ENCODE results near the gene USP5.

USP5 gene

DNA sequence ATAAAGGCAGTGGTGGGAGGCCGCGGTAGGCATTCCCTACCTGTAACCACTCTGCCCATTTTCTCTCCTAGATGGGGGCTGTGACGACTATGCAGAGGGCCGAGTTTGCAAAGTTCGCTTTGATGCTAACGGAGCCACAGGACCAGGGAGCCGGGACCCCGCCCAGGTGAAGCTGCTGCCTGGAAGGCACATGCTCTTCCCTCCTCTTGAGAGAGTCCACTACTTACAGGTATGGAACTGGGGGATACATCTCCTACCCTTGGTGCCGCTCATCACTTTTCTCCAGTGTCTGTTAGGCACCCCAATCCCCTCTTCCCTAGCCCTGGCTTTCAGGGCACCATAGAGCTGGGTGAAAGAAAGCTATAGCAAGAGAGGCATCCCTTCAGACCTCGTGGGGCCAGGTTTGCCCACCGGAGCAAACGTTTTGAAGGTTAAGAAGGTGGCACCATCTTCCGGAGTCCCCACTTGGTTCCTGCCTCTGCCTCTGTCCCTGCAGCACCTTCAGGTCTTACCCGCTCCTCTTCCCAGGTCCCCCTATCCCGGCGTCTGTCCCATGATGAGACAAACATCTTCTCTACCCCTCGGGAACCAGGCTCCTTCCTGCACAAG, 25.7 kb upstream of the USP5 start:
- DNase-seq: no peak

GRCh38 chr12:6826734-6827436, 25.1 kb upstream of the USP5 start:
- no peak for DNase-seq

DNA sequence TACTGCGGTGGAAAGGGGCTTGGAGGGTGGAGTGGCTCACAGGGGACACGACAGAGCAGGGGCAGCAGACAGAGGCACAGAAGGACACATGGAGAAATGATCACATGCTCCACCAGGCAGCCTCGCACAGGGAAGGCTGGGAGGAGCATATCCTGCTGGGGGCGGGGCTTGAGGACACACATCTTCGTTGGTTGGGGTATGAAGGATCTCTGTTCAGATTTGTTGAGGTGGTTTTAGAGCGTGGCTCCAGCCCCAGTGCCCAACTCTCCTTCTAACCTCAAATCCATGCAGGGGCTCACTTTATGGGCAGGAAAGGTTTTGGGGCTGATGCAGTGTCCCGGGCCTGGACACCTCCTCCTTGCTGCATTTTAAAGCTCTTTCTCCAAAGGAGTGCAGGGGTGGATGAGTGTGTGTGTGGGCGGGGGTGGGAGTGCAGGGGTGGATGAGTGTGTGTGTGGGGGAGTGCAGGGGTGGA, 24.5 kb upstream of the USP5 start:
- DNase-seq: peak; percentile 92

GRCh38 chr12:6827982-6828780, 23.8 kb upstream of the USP5 start, which contains the start of gene P3H3:
Gene P3H3, plus strand, starts transcription at chr12:6828407. Its CDS starts 34 bp downstream, at chr12:6828441.
- DNase-seq: peak; percentile 79

DNA sequence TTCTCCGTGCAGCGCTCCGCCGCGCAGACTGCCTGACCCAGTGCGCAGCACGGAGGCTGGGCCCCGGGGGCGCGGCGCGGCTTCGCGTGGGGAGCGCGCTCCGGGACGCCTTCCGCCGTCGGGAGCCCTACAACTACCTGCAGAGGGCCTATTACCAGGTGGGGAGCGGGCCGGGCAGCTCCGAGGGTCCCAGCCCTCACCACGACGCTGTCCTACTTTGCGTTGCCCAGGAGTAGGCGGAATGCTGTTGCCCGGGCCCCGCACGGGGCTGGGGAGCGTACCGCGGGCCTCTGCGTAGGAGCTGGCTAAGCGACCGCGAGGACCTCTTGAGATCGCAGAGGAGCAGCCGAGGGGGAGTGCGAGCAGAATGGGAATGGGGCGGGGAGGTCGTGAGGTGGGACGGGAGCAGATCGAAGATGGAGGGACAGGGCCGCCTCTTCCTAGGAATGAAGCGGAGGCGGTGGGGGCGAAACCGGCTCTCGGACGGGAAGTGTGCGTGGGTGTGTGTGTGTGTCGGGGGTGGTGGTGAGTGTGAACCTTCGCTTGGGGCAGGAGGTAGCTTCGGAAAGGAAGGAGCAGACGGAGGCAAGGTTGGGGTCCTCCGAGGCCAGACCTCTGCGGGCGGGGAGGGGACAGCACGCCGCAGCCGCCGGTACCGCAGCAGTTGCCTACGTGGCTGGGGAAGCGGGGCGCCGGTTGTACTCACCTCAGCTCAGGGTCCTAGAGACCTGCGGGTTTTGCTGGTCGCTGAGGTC, 23.0 kb upstream of the USP5 start:
- peak; percentile 76 for DNase-seq

- no peak for DNase-seq
Measured at GRCh38 chr12:6829536-6830220, 22.3 kb upstream of the USP5 start.

DNA sequence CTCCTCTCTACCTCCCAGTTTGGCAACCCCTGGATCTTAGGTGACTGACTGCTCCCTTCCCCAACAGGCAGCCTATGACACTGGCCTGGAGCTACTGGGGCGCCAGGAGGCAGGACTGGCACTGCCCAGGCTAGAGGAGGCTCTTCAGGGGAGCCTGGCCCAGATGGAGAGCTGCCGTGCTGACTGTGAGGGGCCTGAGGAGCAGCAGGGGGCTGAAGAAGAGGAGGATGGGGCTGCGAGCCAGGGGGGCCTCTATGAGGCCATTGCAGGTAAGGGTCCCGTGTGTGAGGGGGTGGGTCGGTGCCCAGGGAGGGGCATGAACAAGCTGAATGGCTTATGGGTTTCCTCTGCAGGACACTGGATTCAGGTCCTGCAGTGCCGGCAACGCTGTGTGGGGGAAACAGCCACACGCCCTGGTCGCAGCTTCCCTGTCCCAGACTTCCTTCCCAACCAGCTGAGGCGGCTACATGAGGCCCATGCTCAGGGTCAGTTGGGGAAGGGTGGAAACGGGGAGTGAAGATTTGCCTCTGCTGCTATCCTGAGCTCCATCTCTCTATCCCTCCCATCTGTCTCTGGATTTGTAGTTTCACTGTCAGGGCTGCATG, 21.6 kb upstream of the USP5 start:
- DNase-seq: no peak

DNA sequence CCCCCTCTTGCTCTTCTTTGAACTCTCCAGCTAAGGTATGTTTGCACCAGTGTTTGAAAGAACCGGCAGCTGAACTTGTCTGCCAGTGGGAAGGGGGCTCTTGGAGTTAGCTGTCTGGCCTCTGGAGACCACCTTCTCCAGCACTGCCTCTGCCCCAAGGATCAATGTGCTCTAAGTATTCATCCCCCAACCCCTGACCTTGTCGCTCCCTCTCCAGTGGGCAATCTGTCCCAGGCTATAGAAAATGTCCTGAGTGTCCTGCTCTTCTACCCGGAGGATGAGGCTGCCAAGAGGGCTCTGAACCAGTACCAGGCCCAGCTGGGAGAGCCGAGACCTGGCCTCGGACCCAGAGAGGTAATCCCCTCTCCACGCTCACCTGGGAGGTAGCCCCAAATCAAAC, 21.0 kb upstream of the USP5 start:
- no peak for DNase-seq

GRCh38 chr12:6831450-6831995, 20.4 kb upstream of the USP5 start:
- DNase-seq: no peak

DNA sequence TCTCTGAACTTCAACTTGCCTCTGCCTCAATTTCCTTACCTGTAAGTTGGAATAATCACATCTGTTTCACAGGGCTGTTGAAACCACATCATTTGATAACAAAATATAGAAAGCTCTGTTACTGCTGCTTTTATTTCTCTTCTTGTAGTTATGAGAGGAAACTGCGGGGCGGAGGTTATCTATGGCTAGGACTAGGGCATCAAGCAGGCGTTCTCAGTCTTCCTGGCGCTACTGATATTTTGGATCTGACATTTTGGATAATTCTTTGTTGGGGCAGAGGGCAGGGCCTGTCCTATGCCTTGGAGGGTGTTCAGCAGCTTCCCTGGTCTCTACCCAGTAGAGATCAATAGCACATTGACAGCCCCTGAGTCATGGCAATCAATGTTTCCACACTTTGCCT, 19.8 kb upstream of the USP5 start:
- DNase-seq: no peak

- DNase-seq: no peak
Measured at GRCh38 chr12:6833189-6833890, 18.6 kb upstream of the USP5 start.

DNA sequence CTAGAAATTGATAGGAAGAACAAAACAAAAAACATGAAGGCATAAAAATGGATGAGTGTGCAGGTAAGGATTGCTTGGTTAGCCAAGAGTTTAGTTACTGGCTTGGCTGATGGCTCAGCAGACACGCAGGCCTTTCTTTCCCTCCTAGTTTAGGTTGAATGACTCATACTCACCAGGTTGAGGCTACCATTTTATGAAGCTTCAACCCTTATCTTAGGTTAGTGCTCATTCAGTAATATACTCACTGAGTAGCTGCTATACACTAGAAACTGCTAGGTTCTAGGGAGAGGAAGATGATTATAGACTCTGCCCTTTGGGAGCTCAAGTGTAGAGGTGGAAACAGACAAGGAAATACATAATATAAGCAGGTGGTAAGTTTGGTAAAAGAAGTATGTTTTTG, 17.7 kb upstream of the USP5 start:
- DNase-seq: no peak

DNA sequence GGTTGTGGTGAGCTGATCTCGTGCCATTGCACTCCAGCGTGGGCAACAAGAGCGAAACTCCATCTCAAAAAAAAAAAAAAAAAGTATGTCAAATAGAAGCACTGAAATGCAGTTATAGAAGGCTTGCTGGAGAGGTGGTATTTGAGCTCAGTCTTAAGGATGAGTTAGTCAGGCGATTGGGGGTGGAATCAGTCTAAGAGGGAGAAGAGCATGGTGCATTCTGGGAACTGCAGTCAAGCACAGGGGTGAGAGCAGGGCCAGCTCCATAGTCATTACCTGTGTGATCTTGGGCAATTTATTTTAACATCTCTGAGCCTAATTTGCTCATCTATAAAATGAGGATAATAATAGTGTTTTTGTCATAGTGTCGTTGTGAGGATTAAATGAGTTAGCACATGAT, 17.1 kb upstream of the USP5 start:
- no peak for DNase-seq

GRCh38 chr12:6836851-6837250, 15.1 kb upstream of the USP5 start:
- DNase-seq: no peak

DNA sequence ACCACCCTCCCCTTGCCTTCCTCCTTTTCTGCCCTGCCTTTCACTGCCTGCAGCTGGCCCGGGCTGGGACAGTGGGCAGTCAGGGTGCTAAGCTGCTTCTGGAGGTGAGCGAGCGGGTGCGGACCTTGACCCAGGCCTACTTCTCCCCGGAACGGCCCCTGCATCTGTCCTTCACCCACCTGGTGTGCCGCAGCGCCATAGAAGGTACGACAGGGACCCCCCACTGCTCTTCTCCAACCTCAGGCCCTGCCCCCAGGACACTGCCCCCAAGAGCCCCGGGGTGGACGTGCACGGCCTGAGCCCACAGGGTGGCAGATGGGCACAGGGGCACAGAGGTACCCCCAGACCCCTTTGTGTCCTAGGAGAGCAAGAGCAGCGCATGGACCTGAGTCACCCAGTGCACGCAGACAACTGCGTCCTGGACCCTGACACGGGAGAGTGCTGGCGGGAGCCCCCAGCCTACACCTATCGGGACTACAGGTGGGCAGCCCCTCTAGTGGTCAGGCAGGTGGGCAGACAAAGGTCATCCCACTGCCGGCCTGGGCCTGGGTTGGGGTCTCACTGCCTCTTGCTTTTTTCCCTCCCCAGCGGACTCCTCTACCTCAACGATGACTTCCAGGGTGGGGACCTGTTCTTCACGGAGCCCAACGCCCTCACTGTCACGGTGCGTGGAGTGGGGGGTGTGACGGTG, 14.4 kb upstream of the USP5 start:
- no peak for DNase-seq

DNA sequence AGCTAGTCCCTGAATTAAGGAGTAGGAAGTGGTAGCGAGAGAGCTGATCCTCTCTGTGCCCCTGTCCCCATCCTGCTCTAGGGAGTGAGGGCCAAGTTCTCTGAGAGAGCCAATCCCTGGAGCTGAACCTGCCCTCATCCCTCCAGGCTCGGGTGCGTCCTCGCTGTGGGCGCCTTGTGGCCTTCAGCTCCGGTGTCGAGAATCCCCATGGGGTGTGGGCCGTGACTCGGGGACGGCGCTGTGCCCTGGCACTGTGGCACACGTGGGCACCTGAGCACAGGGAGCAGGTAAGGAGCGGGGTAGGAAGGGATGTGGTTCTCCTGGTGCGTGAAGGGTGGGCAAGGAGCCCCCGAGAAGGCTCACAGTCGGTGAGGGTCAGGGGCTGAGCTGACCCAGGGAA, 13.1 kb upstream of the USP5 start:
- no peak for DNase-seq

DNA sequence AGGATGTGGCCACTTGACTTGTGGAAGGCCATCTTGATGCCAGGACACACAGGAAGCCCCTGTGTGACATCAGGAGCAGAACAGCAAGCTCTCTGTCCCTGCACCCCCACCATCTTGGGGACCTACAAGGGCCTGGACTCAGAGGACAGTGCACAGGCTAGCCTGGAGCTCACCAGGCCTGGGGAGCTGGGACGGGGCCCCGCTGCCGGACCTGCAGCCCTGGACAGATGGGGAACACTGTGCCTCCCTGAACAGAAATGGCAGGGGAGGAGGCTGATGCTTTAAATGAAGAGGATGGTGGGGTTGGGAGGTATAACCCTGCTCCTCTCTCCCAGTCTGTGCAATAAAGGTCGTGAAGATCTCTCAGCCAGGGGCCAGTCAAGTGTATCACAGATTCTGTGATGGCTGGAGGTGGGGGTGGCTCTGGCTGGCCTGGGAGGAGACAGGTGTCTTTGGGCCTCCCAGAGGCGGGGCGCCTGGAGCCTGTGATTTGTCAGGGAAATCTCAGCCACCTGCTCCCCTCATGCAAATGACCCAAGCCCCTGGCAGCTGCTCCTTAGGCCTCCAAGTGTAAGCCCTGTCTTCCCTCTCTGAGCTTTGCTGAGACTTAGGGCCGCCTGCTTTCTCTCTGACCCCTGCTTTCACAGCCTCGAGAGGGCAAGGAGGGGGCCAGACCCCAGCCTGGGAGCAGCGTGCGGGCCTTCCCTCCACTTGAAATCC, 12.3 kb upstream of the USP5 start:
- DNase-seq: peak; percentile 92

DNA sequence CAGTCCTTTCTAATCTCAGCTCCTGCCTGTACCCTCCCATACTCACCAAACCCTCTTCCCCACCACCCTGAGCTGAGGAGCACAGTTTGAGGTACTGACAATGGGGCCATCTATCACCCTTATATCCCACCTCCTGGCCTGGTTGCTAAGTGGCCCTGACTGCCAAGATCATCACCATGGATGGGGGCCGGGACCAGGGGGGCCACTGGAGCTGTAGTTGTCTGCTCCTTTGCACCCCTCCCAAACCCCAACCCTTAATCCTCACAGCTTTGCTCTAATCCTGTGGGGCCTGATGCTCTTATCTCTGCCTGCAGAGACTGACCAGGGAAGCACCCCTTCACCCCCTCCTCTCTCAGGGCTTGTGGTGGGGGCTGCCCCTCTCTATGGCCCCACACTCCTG, 11.6 kb upstream of the USP5 start:
- DNase-seq: no peak

DNA sequence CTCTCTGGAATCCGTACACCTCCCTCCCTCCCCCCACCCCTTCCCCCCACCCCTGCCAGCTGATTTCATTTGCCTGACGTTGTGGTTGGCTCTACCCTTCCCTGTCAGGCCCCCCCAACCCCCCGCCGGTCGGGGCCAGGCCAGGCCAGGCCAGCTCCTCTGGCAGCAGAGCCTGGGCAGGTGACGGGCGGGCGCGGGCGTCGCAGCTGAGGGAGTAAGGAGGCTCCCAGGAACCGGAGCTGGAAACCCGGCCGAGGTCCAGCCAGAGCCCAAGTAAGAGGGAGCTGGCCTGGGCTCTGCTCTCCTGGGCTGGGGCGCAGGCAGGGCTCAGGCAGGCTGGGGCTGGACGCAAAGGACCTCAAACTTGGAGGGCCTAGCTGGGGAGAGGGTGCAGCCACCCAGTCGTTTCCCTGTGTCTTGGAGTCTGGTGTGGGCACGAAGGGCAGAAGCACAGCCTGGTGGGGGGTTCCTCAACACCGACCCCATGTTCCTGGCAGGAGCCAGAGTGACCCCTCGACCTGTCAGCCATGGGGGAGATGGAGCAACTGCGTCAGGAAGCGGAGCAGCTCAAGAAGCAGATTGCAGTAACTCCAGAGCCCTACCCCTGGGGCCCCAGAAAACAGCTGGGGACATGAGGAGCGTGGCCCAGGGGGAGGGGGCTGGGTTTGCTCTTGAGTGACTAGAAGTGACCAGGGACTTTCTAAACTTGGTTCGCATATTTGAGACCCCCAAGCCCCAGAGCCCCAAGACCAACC, 11.0 kb upstream of the USP5 start, which contains the start of gene GNB3:
Gene GNB3 (plus strand): TSS at position 165 of the 755 bp plus-strand sequence. CDS start 363 bp downstream, at position 528.
- no peak for DNase-seq

Data from DMS53 (cell line).